ENCODE measurements around the gene LAMA2. TPM values are rescaled to one million over a fixed set of nuclear protein-coding genes. Genes with fewer than 3 reads are reported as not detected.

The LAMA2 gene
- total and polyA plus RNA-seq, 2 experiments from 2014 or later, result 13.4 to 78.1 TPM

DNA sequence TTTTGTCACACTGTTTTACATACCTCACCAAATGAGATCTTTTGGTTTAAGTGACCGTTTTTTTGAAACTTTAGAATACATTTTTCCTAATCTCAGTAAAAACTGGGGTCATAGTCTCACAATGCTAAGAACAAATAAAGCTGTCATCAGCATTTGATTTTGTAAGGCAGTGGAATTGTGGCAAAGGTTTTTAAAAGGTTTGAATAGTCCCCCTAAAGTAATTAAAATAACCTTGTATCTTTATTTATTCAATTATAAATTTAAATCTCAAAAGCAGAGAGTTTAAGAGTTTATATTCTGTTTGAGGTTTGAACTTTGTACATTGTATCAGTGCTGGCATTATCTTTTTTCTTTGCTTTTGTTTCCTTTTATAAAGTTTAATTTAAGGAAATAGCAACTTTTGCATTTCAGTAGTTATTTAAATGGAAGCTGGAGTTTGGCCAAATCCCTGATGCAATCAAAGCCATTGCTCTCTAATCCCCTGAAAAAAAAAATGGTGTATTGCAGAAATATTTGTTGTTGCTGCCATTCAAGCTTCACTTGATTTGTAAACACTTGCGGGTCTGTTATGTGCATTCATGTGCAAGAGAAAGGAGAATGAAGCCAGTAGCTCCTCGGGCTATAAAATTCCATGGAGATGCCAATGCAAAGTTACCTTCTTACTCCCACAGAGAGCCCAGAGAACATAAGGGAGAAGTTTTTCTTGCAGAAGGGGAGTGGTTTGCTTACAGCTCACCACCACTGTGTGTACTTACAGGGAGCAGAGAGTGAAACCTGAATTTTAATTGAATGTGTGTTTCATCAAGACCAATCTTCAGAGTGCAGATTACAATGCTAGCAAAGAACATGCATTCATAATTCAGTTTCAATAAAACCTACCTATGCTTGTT lies 435.2 kb downstream of the LAMA2 start:
- H3K4me3 ChIP-seq, result no peak overlapping the region

DNA sequence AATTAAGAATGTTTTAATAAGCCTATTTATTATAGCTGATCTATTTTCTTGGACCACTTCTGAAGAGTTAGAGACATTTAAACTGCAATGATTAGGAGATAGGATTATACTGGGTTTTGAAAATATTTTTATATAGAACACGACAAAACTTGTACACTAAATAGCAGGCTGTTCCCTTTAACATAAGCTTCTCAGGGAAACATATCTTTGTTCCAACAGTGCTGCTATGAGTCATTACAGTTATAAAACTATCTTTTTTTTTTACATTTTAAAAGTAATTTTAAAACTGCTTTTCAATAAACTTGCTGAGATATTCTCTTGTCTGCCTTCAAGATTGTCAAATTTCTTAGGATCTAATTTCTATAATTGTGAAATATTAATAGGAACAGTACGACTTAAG lies 438.0 kb downstream of the LAMA2 start:
- Histone ChIP-seq H3K27ac (no peak overlapping the region), H3K9me3 (ENCODE audit: low read depth) (no peaks in the 10 kb centered on the region), H3K4me1 (ENCODE audit: low read depth) (no peaks in the 10 kb centered on the region), H3K4me3 (no peak overlapping the region), H3K36me3 (peaks cover 14% of the 10 kb centered on the region), H3K27me3 (no peaks in the 10 kb centered on the region)
- DNase-seq (ENCODE audit: low read depth in 1 of 2, low spot score in 1 of 2), result no peak
- TF ChIP-seq, protein P1, sequence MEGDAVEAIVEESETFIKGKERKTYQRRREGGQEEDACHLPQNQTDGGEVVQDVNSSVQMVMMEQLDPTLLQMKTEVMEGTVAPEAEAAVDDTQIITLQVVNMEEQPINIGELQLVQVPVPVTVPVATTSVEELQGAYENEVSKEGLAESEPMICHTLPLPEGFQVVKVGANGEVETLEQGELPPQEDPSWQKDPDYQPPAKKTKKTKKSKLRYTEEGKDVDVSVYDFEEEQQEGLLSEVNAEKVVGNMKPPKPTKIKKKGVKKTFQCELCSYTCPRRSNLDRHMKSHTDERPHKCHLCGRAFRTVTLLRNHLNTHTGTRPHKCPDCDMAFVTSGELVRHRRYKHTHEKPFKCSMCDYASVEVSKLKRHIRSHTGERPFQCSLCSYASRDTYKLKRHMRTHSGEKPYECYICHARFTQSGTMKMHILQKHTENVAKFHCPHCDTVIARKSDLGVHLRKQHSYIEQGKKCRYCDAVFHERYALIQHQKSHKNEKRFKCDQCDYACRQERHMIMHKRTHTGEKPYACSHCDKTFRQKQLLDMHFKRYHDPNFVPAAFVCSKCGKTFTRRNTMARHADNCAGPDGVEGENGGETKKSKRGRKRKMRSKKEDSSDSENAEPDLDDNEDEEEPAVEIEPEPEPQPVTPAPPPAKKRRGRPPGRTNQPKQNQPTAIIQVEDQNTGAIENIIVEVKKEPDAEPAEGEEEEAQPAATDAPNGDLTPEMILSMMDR (IDR thresholded peaks at IDR 0.05; ENCODE audit: low read depth, low read length), result no peak

More for the DNA sequence above, 435.2 kb downstream of the LAMA2 start:
- Histone ChIP-seq H3K4me1 (ENCODE audit: low read depth) (no peaks in the 10 kb centered on the region), H3K27me3 (no peaks in the 10 kb centered on the region), H3K27ac (no peak overlapping the region), H3K9me3 (ENCODE audit: low read depth) (no peaks in the 10 kb centered on the region), H3K36me3 (peaks cover 12% of the 10 kb centered on the region)
- TF ChIP-seq, protein P1 (IDR thresholded peaks at IDR 0.05; ENCODE audit: low read depth, low read length), result no peak
- DNase-seq (ENCODE audit: low read depth in 1 of 2, low spot score in 1 of 2), result peak in 1 of 2 donors; percentile 81

DNA sequence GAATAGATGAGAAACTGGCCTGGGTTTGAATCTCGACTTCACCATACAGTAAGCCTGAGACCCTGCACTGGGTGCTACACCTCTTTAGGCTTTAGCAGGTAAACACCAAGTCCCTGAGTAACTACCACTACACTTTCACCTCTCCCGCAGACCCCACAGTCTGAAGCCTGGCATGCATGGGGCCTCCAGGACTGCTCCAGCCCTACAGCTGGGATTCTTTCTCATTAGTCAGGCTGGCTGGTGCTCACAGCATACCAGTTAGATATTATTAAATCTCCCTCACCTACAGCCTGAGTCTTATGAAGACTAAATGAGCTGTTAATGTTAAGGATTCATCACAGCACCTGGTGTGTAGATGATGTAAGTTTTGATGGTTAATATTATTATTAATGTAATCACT lies 438.4 kb downstream of the LAMA2 start:
- TF ChIP-seq, protein P1 (IDR thresholded peaks at IDR 0.05; ENCODE audit: low read depth, low read length), result no peak
- H3K4me3 ChIP-seq, result no peak overlapping the region

DNA sequence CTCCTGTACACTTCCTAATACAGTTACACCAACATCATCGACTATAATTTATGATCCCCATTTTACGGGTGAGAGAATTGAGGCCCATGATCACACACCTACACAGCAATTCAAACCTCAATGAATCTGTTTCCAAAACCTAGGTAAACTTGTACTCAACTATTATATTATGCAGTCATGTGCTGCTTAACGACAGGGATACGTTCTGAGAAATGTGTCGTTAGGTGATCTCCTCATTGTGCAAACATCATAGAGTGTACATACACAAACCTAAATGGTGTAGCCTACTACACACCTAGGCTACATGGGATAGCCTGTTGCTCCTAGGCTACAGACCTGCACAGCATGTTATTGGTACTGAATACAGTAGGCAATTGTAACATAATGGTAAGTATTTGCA lies 441.4 kb downstream of the LAMA2 start:
- no peak for DNase-seq (ENCODE audit: low read depth in 1 of 2, low spot score in 1 of 2)
- Histone ChIP-seq H3K27me3 (no peaks in the 10 kb centered on the region), H3K36me3 (peaks cover 11% of the 10 kb centered on the region), H3K4me1 (ENCODE audit: low read depth) (no peaks in the 10 kb centered on the region), H3K9me3 (ENCODE audit: low read depth) (no peaks in the 10 kb centered on the region), H3K4me3 (no peak overlapping the region), H3K27ac (no peak overlapping the region)
- TF ChIP-seq, protein P1 (IDR thresholded peaks at IDR 0.05; ENCODE audit: low read depth, low read length), result no peak

More for the DNA sequence above, 438.4 kb downstream of the LAMA2 start:
- Histone ChIP-seq H3K36me3 (peaks cover 11% of the 10 kb centered on the region), H3K27me3 (no peaks in the 10 kb centered on the region), H3K27ac (no peak overlapping the region), H3K4me1 (ENCODE audit: low read depth) (no peaks in the 10 kb centered on the region), H3K9me3 (ENCODE audit: low read depth) (no peaks in the 10 kb centered on the region)
- no peak for DNase-seq (ENCODE audit: low read depth in 1 of 2, low spot score in 1 of 2)

DNA sequence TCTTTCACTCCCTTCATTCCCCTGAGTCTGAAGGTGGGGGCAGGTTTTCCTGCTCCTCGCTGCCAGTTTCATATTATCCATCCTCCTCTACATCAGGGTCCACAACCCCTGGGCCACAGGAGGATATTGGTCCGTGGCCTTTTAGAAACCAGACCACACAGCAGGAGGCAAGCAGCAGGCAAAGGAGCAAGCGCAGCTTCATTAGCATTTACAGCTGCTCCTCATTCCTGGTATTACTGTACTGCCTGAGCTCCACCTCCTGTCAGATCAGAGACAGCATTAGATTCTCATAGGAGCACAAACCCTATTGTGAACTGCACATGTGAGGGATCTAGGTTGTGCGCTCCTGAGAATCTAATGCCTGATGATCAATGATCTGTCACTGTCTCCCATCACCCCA lies 446.7 kb downstream of the LAMA2 start:
- no peak for DNase-seq (ENCODE audit: low read depth in 1 of 2, low spot score in 1 of 2)
- no peak overlapping the region for H3K27ac ChIP-seq
- H3K27me3 ChIP-seq, result no peaks in the 10 kb centered on the region
- H3K4me3 ChIP-seq, result no peak overlapping the region
- no peaks in the 10 kb centered on the region for H3K36me3 ChIP-seq
- TF ChIP-seq, protein P1 (IDR thresholded peaks at IDR 0.05; ENCODE audit: low read depth, low read length), result no peak
- no peaks in the 10 kb centered on the region for H3K9me3 ChIP-seq (ENCODE audit: low read depth)
- no peaks in the 10 kb centered on the region for H3K4me1 ChIP-seq (ENCODE audit: low read depth)

Measured in cardiac muscle cell (in vitro differentiated cells and primary cell).